Nephron (organoid): Measurements from ENCODE around the gene ADGRL3.

Source experiments
- H3K27ac Mint-ChIP-seq, 3 experiments: 2 replicates each; pipeline ENCODE4 v1.8.0; 2020; ENCODE audit warnings: mixed read lengths in 3 of 3, mild to moderate bottlenecking in 2 of 3, moderate library complexity in 1 of 3
- H3K27me3 Mint-ChIP-seq: 2 replicates; pipeline ENCODE4 v1.8.0; 2021; ENCODE audit warnings: low read depth, mild to moderate bottlenecking, moderate library complexity, mixed read lengths
- H3K36me3 Mint-ChIP-seq: 2 replicates; pipeline ENCODE4 v1.8.0; 2020; ENCODE audit warnings: low read depth, mixed read lengths
- H3K4me1 Mint-ChIP-seq: 2 replicates; pipeline ENCODE4 v1.8.0; 2020; ENCODE audit warnings: mixed read lengths
- H3K4me3 Mint-ChIP-seq, 3 experiments: 2 replicates each; pipeline ENCODE4 v1.8.0; 2020; ENCODE audit warnings: mild to moderate bottlenecking in 3 of 3, mixed read lengths in 3 of 3, moderate library complexity in 2 of 3
- H3K9me3 Mint-ChIP-seq: 2 replicates; pipeline ENCODE4 v1.8.0; 2020; ENCODE audit warnings: mixed read lengths
- CTCF ChIP-seq, 3 experiments: fragments of 200-600 bp; sonication (generic); IDR thresholded peaks; one replicate each; pipeline ENCODE4 v1.5.0; 2021; ENCODE audit warnings: antibody characterized with exemption in 3 of 3; ENCODE audit not compliant: unreplicated experiment in 3 of 3

ADGRL3 gene

GRCh38 chr4:61292322-61292721 lies 92.2 kb downstream of the ADGRL3 start:
- Mint-ChIP-seq H3K36me3 (no peaks in the 10 kb centered on the region), H3K4me1 (peaks cover 8% of the 10 kb centered on the region), H3K4me3 (no peak overlapping the region), H3K27me3 (no peaks in the 10 kb centered on the region), H3K27ac (peak overlapping the region in 1 of 3 experiments; percentile 67), H3K9me3 (no peaks in the 10 kb centered on the region)
- TF ChIP-seq CTCF (IDR thresholded peaks at IDR 0.05; ENCODE audit: unreplicated experiment in 3 of 3) = no peak

- Mint-ChIP-seq H3K4me3 (no peak overlapping the region), H3K36me3 (no peaks in the 10 kb centered on the region), H3K27ac (peak overlapping the region in 1 of 3 experiments; percentile 77), H3K4me1 (peaks cover 12% of the 10 kb centered on the region), H3K27me3 (no peaks in the 10 kb centered on the region), H3K9me3 (no peaks in the 10 kb centered on the region)
- TF ChIP-seq CTCF (IDR thresholded peaks at IDR 0.05; ENCODE audit: unreplicated experiment in 3 of 3) = no peak
Measured at GRCh38 chr4:61293707-61294400, 93.7 kb downstream of the ADGRL3 start.

GRCh38 chr4:61294936-61295335 lies 94.8 kb downstream of the ADGRL3 start:
- no peak overlapping the region for H3K4me3 Mint-ChIP-seq
- no peaks in the 10 kb centered on the region for H3K36me3 Mint-ChIP-seq
- no peaks in the 10 kb centered on the region for H3K27me3 Mint-ChIP-seq
- H3K27ac Mint-ChIP-seq = peak overlapping the region in 1 of 3 experiments; percentile 59
- no peaks in the 10 kb centered on the region for H3K9me3 Mint-ChIP-seq
- H3K4me1 Mint-ChIP-seq = peaks cover 12% of the 10 kb centered on the region
- no peak for TF ChIP-seq CTCF (IDR thresholded peaks at IDR 0.05; ENCODE audit: unreplicated experiment in 3 of 3)

GRCh38 chr4:61296144-61296543 lies 96.0 kb downstream of the ADGRL3 start:
- no peaks in the 10 kb centered on the region for H3K36me3 Mint-ChIP-seq
- H3K4me3 Mint-ChIP-seq = no peak overlapping the region
- H3K4me1 Mint-ChIP-seq = peaks cover 23% of the 10 kb centered on the region
- no peaks in the 10 kb centered on the region for H3K9me3 Mint-ChIP-seq
- H3K27me3 Mint-ChIP-seq = no peaks in the 10 kb centered on the region
- H3K27ac Mint-ChIP-seq = peak overlapping the region in 1 of 3 experiments; percentile 26
- no peak for TF ChIP-seq CTCF (IDR thresholded peaks at IDR 0.05; ENCODE audit: unreplicated experiment in 3 of 3)

GRCh38 chr4:61298178-61298740 lies 98.1 kb downstream of the ADGRL3 start:
- Mint-ChIP-seq H3K27me3 (no peaks in the 10 kb centered on the region), H3K4me3 (no peak overlapping the region), H3K27ac (no peak overlapping the region), H3K36me3 (no peaks in the 10 kb centered on the region), H3K4me1 (peaks cover 24% of the 10 kb centered on the region), H3K9me3 (no peaks in the 10 kb centered on the region)
- TF ChIP-seq CTCF (IDR thresholded peaks at IDR 0.05; ENCODE audit: unreplicated experiment in 3 of 3) = no peak

GRCh38 chr4:61299316-61299715 lies 99.2 kb downstream of the ADGRL3 start:
- H3K36me3 Mint-ChIP-seq = no peaks in the 10 kb centered on the region
- peaks cover 24% of the 10 kb centered on the region for H3K4me1 Mint-ChIP-seq
- H3K27me3 Mint-ChIP-seq = no peaks in the 10 kb centered on the region
- TF ChIP-seq CTCF (IDR thresholded peaks at IDR 0.05; ENCODE audit: unreplicated experiment in 3 of 3) = no peak
- H3K4me3 Mint-ChIP-seq = no peak overlapping the region
- H3K9me3 Mint-ChIP-seq = no peaks in the 10 kb centered on the region
- H3K27ac Mint-ChIP-seq = no peak overlapping the region
